Activated CD4-positive, alpha-beta T cell treated with anti-CD3 and anti-CD28 coated beads, Interleukin-2, amount 10 ng/mL, durations not matched to agents 7 days and 5 days (primary cell): ENCODE data around the gene RAD54L. TPM values are rescaled to one million over a fixed set of nuclear protein-coding genes. Genes with fewer than 3 reads are reported as not detected.

ENCODE experiments used
- CTCF ChIA-PET: fragments of 350-600 bp; sonication (Branson Sonifier 250); formaldehyde crosslinking; loops from one replicate; lab custom pipeline; 2021; ENCODE audit warnings: antibody characterized with exemption; lab: Charles Lee
- POLR2A ChIA-PET: fragments of 350-600 bp; sonication (Branson Sonifier 250); formaldehyde crosslinking; loops from one replicate; lab custom pipeline; 2021; ENCODE audit warnings: antibody characterized with exemption; lab: Charles Lee
- DNase-seq: peaks from one replicate; pipeline ENCODE4 v3.0.0-alpha.2; 2020
- H3K27ac Mint-ChIP-seq: one replicate; pipeline ENCODE4 v1.8.0; 2021; ENCODE audit warnings: mild to moderate bottlenecking, moderate library complexity, mixed read lengths
- H3K27me3 Mint-ChIP-seq: one replicate; pipeline ENCODE4 v1.8.0; 2021; ENCODE audit warnings: mixed read lengths
- H3K36me3 Mint-ChIP-seq: one replicate; pipeline ENCODE4 v1.8.0; 2021; ENCODE audit warnings: low read depth, mixed read lengths
- H3K4me1 Mint-ChIP-seq: one replicate; pipeline ENCODE4 v1.8.0; 2021; ENCODE audit warnings: mixed read lengths
- H3K4me3 Mint-ChIP-seq: one replicate; pipeline ENCODE4 v1.8.0; 2021; ENCODE audit warnings: mild to moderate bottlenecking, moderate library complexity, mixed read lengths
- H3K9me3 Mint-ChIP-seq: one replicate; pipeline ENCODE4 v1.8.0; 2021; ENCODE audit warnings: mixed read lengths
- total RNA-seq, 2 experiments: library from RNA; stranded (reverse); gene quantifications; one replicate each; pipeline ENCODE4 v1.2.3, GENCODE V29; 2021

The RAD54L gene
- total RNA-seq, 2 experiments from 2014 or later: 46.7 to 54.0 TPM

DNA sequence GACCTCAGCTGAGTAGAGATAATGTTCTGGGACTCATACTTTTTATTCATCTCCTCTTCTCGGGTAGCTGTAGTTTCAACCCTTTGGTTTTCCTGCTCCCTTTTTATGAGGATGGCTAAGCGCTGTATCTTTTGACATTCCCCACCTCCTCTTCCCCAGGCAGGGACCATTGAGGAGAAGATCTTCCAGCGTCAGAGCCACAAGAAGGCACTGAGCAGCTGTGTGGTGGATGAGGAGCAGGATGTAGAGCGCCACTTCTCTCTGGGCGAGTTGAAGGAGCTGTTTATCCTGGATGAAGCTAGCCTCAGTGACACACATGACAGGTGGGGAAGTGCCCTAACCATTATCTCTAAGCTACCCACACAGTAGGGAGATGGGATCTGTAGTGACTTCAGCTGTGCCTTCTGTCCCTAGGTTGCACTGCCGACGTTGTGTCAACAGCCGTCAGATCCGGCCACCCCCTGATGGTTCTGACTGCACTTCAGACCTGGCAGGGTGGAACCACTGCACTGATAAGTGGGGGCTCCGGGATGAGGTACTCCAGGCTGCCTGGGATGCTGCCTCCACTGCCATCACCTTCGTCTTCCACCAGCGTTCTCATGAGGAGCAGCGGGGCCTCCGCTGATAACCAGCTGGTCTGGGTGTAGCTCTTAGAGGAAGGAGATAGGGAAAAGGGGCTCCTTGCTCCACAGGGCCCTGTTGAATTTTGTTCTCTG lies 30.3 kb downstream of the RAD54L start:
- H3K9me3 Mint-ChIP-seq: no peaks in the 10 kb centered on the region
- no peak overlapping the region for H3K4me3 Mint-ChIP-seq
- H3K4me1 Mint-ChIP-seq: no peaks in the 10 kb centered on the region
- no peaks in the 10 kb centered on the region for H3K27me3 Mint-ChIP-seq
- H3K27ac Mint-ChIP-seq: no peak overlapping the region
- peaks cover 67% of the 10 kb centered on the region for H3K36me3 Mint-ChIP-seq
- POLR2A ChIA-PET: interaction anchor here (1.0 kb wide), 1 partner anchor 31 kb away, joined by 3 read pairs; no protein-coding TSS in a partner anchor
- CTCF ChIA-PET: interaction anchor here (1.0 to 2.1 kb wide), 6 partner anchors 8 to 26 kb away, joined by 3 to 8 read pairs (median 3); partner anchors contain the start of genes LRRC41 and UQCRH
- no peak for DNase-seq

DNA sequence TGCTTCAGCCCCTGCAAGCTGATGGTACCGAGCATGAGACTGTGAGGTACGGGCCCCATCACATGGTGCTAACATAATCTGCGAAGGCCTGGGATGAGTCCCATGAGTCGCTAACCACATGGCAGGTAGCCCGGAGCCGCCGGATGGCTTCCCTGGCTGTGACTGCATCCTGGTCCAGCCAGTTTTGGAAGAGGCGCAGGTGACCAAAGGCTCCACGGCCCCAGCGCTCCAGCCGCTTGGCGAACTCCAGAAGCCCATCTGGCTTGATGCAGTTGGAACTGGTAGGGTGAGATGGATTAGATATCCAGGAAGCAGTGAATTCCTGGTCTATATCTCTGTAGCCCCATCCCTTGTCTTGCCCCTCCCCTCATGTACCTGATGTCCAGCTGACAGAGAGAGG lies 31.2 kb downstream of the RAD54L start:
- no peak for DNase-seq
- Mint-ChIP-seq H3K27me3 (no peaks in the 10 kb centered on the region), H3K9me3 (no peaks in the 10 kb centered on the region), H3K4me1 (no peaks in the 10 kb centered on the region), H3K27ac (no peak overlapping the region), H3K4me3 (no peak overlapping the region), H3K36me3 (peaks cover 65% of the 10 kb centered on the region)
- ChIA-PET CTCF (interaction anchor here (1.2 kb wide), 1 partner anchor 22 kb away, joined by 3 read pairs; no protein-coding TSS in a partner anchor), POLR2A (no interaction called here)

DNA sequence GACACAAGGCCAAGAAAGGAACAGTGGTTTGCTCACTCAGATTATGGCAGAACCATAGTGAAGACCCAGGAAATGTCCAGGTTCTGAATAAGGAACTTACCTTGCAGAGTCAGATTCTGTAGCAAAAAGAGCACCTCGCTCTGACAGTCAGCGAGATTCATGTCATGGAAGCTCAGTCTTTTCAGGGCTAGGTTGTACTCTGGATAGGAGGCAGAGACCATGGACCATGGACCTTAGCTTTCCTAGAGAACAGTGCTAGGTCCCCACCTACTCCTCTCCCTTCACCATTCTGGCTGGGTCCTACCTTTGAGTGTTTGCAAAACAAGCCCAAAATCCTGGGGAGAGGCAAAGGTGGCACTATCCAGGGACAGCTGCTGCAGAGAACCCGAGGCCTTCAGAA lies 32.5 kb downstream of the RAD54L start:
- Mint-ChIP-seq H3K4me3 (no peak overlapping the region), H3K36me3 (peaks cover 60% of the 10 kb centered on the region), H3K27ac (no peak overlapping the region), H3K4me1 (peaks cover 5% of the 10 kb centered on the region), H3K9me3 (no peaks in the 10 kb centered on the region), H3K27me3 (no peaks in the 10 kb centered on the region)
- no peak for DNase-seq
- CTCF ChIA-PET: interaction anchor here (1.8 kb wide), 1 partner anchor 11 kb away, joined by 6 read pairs; no protein-coding TSS in a partner anchor
- POLR2A ChIA-PET: no interaction called here

DNA sequence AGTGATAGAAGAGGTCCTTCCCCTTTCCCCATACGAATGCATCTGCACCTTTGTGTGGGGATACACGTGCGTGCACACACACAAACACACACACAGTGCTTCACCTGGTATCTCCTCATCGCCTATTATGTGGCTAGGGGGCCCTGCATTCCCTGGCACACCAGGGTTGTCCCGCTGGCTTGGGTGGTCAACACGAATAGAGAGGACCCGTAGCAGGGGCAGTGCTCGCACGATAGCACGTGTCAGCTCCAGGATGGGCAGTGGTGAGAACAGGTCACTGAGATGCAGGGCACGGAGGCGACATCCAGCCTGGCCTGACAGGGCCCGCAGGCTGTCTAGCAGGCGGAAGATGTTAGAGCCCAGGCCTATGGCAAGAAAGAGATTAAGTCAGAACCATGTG lies 33.5 kb downstream of the RAD54L start:
- no peaks in the 10 kb centered on the region for H3K9me3 Mint-ChIP-seq
- no peaks in the 10 kb centered on the region for H3K27me3 Mint-ChIP-seq
- POLR2A ChIA-PET: no interaction called here
- H3K36me3 Mint-ChIP-seq: peaks cover 51% of the 10 kb centered on the region
- CTCF ChIA-PET: interaction anchor here (1.1 to 1.8 kb wide), 2 partner anchors 10 to 52 kb away, joined by 3 to 6 read pairs; no protein-coding TSS in a partner anchor
- peaks cover 15% of the 10 kb centered on the region for H3K4me1 Mint-ChIP-seq
- no peak overlapping the region for H3K27ac Mint-ChIP-seq
- H3K4me3 Mint-ChIP-seq: no peak overlapping the region
- DNase-seq: no peak

- no peak overlapping the region for H3K4me3 Mint-ChIP-seq
- ChIA-PET POLR2A (interaction anchor here (0.6 to 1.3 kb wide), 2 partner anchors 37 to 56 kb away, joined by 4 to 5 read pairs; no protein-coding TSS in a partner anchor), CTCF (interaction anchor here (0.7 to 3.0 kb wide), 5 partner anchors 11 to 16 kb away, joined by 3 to 10 read pairs (median 8); no protein-coding TSS in a partner anchor)
- no peak overlapping the region for H3K27ac Mint-ChIP-seq
- no peak for DNase-seq
- H3K9me3 Mint-ChIP-seq: no peaks in the 10 kb centered on the region
- H3K4me1 Mint-ChIP-seq: peaks cover 30% of the 10 kb centered on the region
- H3K36me3 Mint-ChIP-seq: peaks cover 52% of the 10 kb centered on the region
- H3K27me3 Mint-ChIP-seq: no peaks in the 10 kb centered on the region
These were observed 36.5 kb downstream of the RAD54L start for GRCh38 chr1:46284058-46284457.

- peaks cover 31% of the 10 kb centered on the region for H3K4me1 Mint-ChIP-seq
- peak overlapping the region; percentile 84 for H3K27ac Mint-ChIP-seq
- no peaks in the 10 kb centered on the region for H3K9me3 Mint-ChIP-seq
- POLR2A ChIA-PET: interaction anchor here (1.3 kb wide), 1 partner anchor 38 kb away, joined by 5 read pairs; no protein-coding TSS in a partner anchor
- no peak overlapping the region for H3K4me3 Mint-ChIP-seq
- H3K27me3 Mint-ChIP-seq: no peaks in the 10 kb centered on the region
- no peak for DNase-seq
- CTCF ChIA-PET: interaction anchor here (0.7 to 3.0 kb wide), 7 partner anchors 8 to 55 kb away, joined by 3 to 10 read pairs (median 8); no protein-coding TSS in a partner anchor
- H3K36me3 Mint-ChIP-seq: peaks cover 52% of the 10 kb centered on the region
These were observed 37.3 kb downstream of the RAD54L start for GRCh38 chr1:46284597-46285564.

- CTCF ChIA-PET: interaction anchor here (0.5 to 3.0 kb wide), 6 partner anchors 9 to 54 kb away, joined by 3 to 10 read pairs (median 8); no protein-coding TSS in a partner anchor
- peak; percentile 65 for DNase-seq
- Mint-ChIP-seq H3K27ac (peak overlapping the region; percentile 84), H3K4me3 (no peak overlapping the region), H3K36me3 (peaks cover 48% of the 10 kb centered on the region), H3K9me3 (no peaks in the 10 kb centered on the region), H3K27me3 (no peaks in the 10 kb centered on the region), H3K4me1 (peaks cover 31% of the 10 kb centered on the region)
- POLR2A ChIA-PET: no interaction called here
These were observed 38.3 kb downstream of the RAD54L start for GRCh38 chr1:46285730-46286477.

- POLR2A ChIA-PET: interaction anchor here (0.7 kb wide), 1 partner anchor 15 kb away, joined by 3 read pairs; the partner anchor contains the start of gene UQCRH
- H3K4me3 Mint-ChIP-seq: no peak overlapping the region
- H3K27me3 Mint-ChIP-seq: no peaks in the 10 kb centered on the region
- H3K36me3 Mint-ChIP-seq: peaks cover 27% of the 10 kb centered on the region
- CTCF ChIA-PET: interaction anchor here (2.3 kb wide), 1 partner anchor 12 kb away, joined by 6 read pairs; no protein-coding TSS in a partner anchor
- H3K9me3 Mint-ChIP-seq: no peaks in the 10 kb centered on the region
- H3K4me1 Mint-ChIP-seq: peaks cover 31% of the 10 kb centered on the region
- no peak for DNase-seq
- H3K27ac Mint-ChIP-seq: no peak overlapping the region
These were observed 41.0 kb downstream of the RAD54L start for GRCh38 chr1:46288485-46289133.

DNA sequence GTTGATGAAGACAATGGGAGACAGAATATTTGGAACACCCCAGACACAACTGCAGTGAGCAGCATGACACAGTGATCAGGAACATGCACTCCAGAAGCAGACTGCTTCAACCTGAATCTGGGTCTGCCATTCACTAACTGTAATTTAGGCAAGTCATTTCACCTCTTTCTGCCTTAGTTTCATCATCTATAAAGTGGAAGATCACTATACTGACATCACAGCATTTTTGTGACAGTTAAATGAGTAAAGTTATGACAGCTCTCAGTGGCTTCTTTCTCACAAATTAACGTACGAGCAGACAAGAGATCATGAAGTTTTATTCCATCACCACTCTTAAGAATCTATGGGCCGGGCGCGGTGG lies 41.6 kb downstream of the RAD54L start:
- ChIA-PET POLR2A (no interaction called here), CTCF (interaction anchor here (1.1 to 2.3 kb wide), 2 partner anchors 12 to 15 kb away, joined by 3 to 6 read pairs; no protein-coding TSS in a partner anchor)
- H3K27me3 Mint-ChIP-seq: no peaks in the 10 kb centered on the region
- no peak overlapping the region for H3K27ac Mint-ChIP-seq
- H3K9me3 Mint-ChIP-seq: no peaks in the 10 kb centered on the region
- H3K4me1 Mint-ChIP-seq: peaks cover 31% of the 10 kb centered on the region
- DNase-seq: no peak
- H3K36me3 Mint-ChIP-seq: peaks cover 24% of the 10 kb centered on the region
- H3K4me3 Mint-ChIP-seq: no peak overlapping the region

GRCh38 chr1:46289976-46290375 lies 42.4 kb downstream of the RAD54L start:
- CTCF ChIA-PET: interaction anchor here (0.6 to 2.1 kb wide), 4 partner anchors 9 to 707 kb away, joined by 3 to 6 read pairs (median 3); no protein-coding TSS in a partner anchor
- H3K27ac Mint-ChIP-seq: no peak overlapping the region
- H3K36me3 Mint-ChIP-seq: peaks cover 21% of the 10 kb centered on the region
- H3K4me1 Mint-ChIP-seq: peaks cover 27% of the 10 kb centered on the region
- POLR2A ChIA-PET: no interaction called here
- no peaks in the 10 kb centered on the region for H3K9me3 Mint-ChIP-seq
- DNase-seq: no peak
- H3K4me3 Mint-ChIP-seq: no peak overlapping the region
- no peaks in the 10 kb centered on the region for H3K27me3 Mint-ChIP-seq

GRCh38 chr1:46295306-46295705 lies 47.7 kb downstream of the RAD54L start:
- Mint-ChIP-seq H3K36me3 (peaks cover 26% of the 10 kb centered on the region), H3K9me3 (no peaks in the 10 kb centered on the region), H3K4me3 (no peak overlapping the region), H3K27ac (no peak overlapping the region), H3K4me1 (peaks cover 3% of the 10 kb centered on the region), H3K27me3 (no peaks in the 10 kb centered on the region)
- DNase-seq: no peak
- CTCF ChIA-PET: interaction anchor here (0.8 to 1.7 kb wide), 4 partner anchors 8 to 52 kb away, joined by 4 to 5 read pairs (median 4); no protein-coding TSS in a partner anchor
- POLR2A ChIA-PET: no interaction called here
